PC-9 (cell line): Measurements from ENCODE around the gene MAP2K1. TPM values are rescaled to one million over a fixed set of nuclear protein-coding genes. Genes with fewer than 3 reads are reported as not detected.
A peak's percentile ranks its signal among the peaks of the same experiment; 100 is the strongest.

Source experiments
- BruUV-seq: library from RNA; stranded (reverse); fragments of 400-500 nt; replicated peaks from 2 replicates; lab custom pipeline; 2021; lab: Mats Ljungman, UMichigan
- CTCF ChIA-PET: fragments of 300-600 bp; sonication (Branson Sonifier 250); formaldehyde crosslinking; loops from one replicate; lab custom pipeline; 2022; ENCODE audit warnings: antibody characterized with exemption; lab: Charles Lee
- POLR2A ChIA-PET: fragments of 300-600 bp; sonication (Branson Sonifier 250); formaldehyde crosslinking; loops from one replicate; lab custom pipeline; 2022; ENCODE audit warnings: antibody characterized with exemption; ENCODE audit not compliant: unreplicated experiment; lab: Charles Lee
- DNase-seq, 2 experiments: peaks; one replicate each; pipeline versions ENCODE4 v3.0.0 to v3.0.0-alpha.2; 2015 to 2022; ENCODE audit warnings: mixed read lengths in 1 of 2
- H2AFZ ChIP-seq: fragments of 200-600 bp; sonication (generic); 2 replicates; pipeline ENCODE4 v1.8.1; 2017; ENCODE audit warnings: antibody characterized with exemption
- H3F3A ChIP-seq: fragments of 200-600 bp; sonication (generic); 2 replicates; pipeline ENCODE4 v1.8.1; 2017; ENCODE audit warnings: antibody characterized with exemption, mild to moderate bottlenecking, low read depth; ENCODE audit not compliant: insufficient read depth
- H3K27ac ChIP-seq: fragments of 200-600 bp; sonication (generic); 2 replicates; pipeline ENCODE4 v1.6.1; 2016; ENCODE audit warnings: mixed run types
- H3K27me3 ChIP-seq: fragments of 200-600 bp; sonication (generic); 2 replicates; pipeline ENCODE4 v1.6.1; 2016; ENCODE audit warnings: low read depth, mixed run types; ENCODE audit not compliant: insufficient read depth
- H3K36me3 ChIP-seq: fragments of 200-600 bp; sonication (generic); 2 replicates; pipeline ENCODE4 v1.6.1; 2016; ENCODE audit warnings: low read depth, mixed run types
- H3K4me1 ChIP-seq: fragments of 200-600 bp; sonication (generic); replicated peaks from 2 replicates; pipeline ENCODE4 v1.6.1; 2016; ENCODE audit warnings: mixed run types; ENCODE audit not compliant: insufficient read depth
- H3K4me2 ChIP-seq: fragments of 200-600 bp; sonication (generic); 2 replicates; pipeline ENCODE4 v1.6.1; 2017; ENCODE audit warnings: mixed run types
- H3K4me3 ChIP-seq: fragments of 200-600 bp; sonication (generic); 2 replicates; pipeline ENCODE4 v1.6.1; 2016; ENCODE audit warnings: mixed run types
- H3K79me2 ChIP-seq: fragments of 200-600 bp; sonication (generic); 2 replicates; pipeline ENCODE4 v1.6.1; 2017; ENCODE audit warnings: low read depth, mixed run types
- H3K9me2 ChIP-seq: fragments of 200-600 bp; sonication (generic); 2 replicates; pipeline ENCODE4 v1.8.1; 2017; ENCODE audit warnings: mild to moderate bottlenecking; ENCODE audit not compliant: insufficient read depth
- H3K9me3 ChIP-seq: fragments of 200-600 bp; sonication (generic); 2 replicates; pipeline ENCODE4 v1.8.1; 2016; ENCODE audit warnings: low read depth; ENCODE audit not compliant: insufficient read depth
- H4K20me1 ChIP-seq: fragments of 200-600 bp; sonication (generic); 2 replicates; pipeline ENCODE4 v1.8.1; 2017; ENCODE audit not compliant: insufficient read depth
- EZH2 ChIP-seq: fragments of 200-600 bp; sonication (generic); IDR thresholded peaks from 2 replicates; pipeline ENCODE4 v1.8.0; 2017; ENCODE audit warnings: antibody characterized with exemption, low read depth
- intact Hi-C: fragments of 100-400 bp; cut with micrococcal nuclease; formaldehyde crosslinking; loops from one replicate; pipeline ENCODE4 v1.10.0; 2022; ENCODE audit not compliant: unreplicated experiment
- total RNA-seq: library from RNA; stranded (reverse); gene quantifications from 2 replicates; pipeline ENCODE4 v1.2.3, GENCODE V29; 2021
- TF ChIP-seq, protein P1 (sequence below): fragments of 200-600 bp; sonication (generic); conservative IDR thresholded peaks from 2 replicates; pipeline ENCODE4 v1.6.1; 2017; ENCODE audit warnings: mixed run types, antibody characterized with exemption, mild to moderate bottlenecking, moderate library complexity

The MAP2K1 gene
- total RNA-seq, 1 experiment from 2014 or later, result 78.6 TPM

DNA sequence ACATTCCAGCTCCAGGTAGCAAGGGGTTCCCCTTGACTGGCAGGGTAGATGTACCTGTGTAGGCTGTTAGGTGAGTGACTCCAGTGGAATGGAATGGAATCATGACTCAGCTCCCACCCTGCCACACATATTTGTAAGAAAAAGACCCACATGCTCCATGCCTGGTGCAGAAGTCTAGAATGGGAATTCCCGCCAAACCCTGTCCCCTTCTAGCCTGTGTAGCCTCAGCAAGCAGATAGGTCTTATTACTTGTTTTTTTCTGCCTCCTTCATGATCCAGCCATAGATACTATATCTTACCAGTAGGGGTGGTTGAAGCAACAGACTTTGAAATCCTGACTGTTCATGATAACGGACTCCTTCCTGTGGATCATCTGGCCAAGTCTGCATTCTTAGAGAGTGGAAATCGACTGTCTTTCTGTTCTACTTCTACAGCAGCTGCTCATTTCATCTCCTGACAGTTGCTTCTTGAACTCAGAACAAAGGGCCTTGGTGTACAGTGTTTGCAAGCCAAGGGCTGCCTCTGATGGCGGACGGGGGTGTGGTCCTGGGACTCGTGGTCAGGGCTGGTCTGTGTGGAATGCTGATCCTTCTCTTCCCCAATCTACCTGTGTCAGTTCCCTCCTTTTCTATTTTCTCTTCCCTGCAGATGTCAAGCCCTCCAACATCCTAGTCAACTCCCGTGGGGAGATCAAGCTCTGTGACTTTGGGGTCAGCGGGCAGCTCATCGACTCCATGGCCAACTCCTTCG is 94.6 kb downstream of the MAP2K1 start:
- no peaks in the 10 kb centered on the region for H3K79me2 ChIP-seq
- no peak overlapping the region for H3K4me3 ChIP-seq
- TF ChIP-seq, protein P1, sequence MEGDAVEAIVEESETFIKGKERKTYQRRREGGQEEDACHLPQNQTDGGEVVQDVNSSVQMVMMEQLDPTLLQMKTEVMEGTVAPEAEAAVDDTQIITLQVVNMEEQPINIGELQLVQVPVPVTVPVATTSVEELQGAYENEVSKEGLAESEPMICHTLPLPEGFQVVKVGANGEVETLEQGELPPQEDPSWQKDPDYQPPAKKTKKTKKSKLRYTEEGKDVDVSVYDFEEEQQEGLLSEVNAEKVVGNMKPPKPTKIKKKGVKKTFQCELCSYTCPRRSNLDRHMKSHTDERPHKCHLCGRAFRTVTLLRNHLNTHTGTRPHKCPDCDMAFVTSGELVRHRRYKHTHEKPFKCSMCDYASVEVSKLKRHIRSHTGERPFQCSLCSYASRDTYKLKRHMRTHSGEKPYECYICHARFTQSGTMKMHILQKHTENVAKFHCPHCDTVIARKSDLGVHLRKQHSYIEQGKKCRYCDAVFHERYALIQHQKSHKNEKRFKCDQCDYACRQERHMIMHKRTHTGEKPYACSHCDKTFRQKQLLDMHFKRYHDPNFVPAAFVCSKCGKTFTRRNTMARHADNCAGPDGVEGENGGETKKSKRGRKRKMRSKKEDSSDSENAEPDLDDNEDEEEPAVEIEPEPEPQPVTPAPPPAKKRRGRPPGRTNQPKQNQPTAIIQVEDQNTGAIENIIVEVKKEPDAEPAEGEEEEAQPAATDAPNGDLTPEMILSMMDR, result no peak
- TF ChIP-seq EZH2, result no peak
- ChIA-PET CTCF (no interaction called here), POLR2A (interaction anchor here (0.5 kb wide), 3 partner anchors 19 to 541 kb away, joined by 3 to 4 read pairs (median 4); no protein-coding TSS in a partner anchor)
- no peaks in the 10 kb centered on the region for H4K20me1 ChIP-seq
- no peaks in the 10 kb centered on the region for H3K9me2 ChIP-seq
- no peak overlapping the region for H2AFZ ChIP-seq
- H3K9me3 ChIP-seq, result no peaks in the 10 kb centered on the region
- H3K27ac ChIP-seq, result peak overlapping the region; percentile 47
- no peaks in the 10 kb centered on the region for H3K36me3 ChIP-seq
- BruUV-seq, result no TSS peak
- DNase-seq, result peak; percentile 68 to 86
- peaks cover 47% of the 10 kb centered on the region for H3K4me1 ChIP-seq
- H3K4me2 ChIP-seq, result peak overlapping the region; percentile 47
- intact Hi-C loops, result loop anchor here (1.0 kb wide), 1 partner anchor 21 kb away; no protein-coding TSS in a partner anchor
- H3F3A ChIP-seq, result peaks cover 43% of the 10 kb centered on the region; the same call in 1 of the 2 replicates
- no peaks in the 10 kb centered on the region for H3K27me3 ChIP-seq

DNA sequence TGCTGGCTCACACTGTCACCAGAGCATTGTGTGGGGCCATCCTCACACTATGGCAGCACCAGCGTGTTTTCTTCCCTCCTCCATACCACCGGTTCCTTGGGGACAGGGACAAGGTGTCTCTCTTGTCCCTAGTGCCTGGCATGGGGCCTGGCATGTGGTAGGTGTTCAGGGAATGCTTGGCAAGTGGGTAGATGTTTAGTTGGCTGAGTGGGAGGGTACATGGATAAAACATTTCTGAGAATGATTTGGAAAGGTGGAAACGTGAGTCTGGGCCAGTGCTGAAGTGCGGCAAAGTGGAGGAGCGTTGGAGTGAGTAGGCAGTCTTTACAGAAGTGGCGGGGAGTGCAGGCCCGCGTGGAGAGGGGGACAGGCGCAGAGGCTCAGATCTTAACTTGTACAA is 95.8 kb downstream of the MAP2K1 start:
- intact Hi-C loops, result loop anchor here (2.0 kb wide), 1 partner anchor 118 kb away; no protein-coding TSS in a partner anchor
- H3K4me2 ChIP-seq, result peak overlapping the region; percentile 46; the same call in 1 of the 2 replicates
- H3K27ac ChIP-seq, result peak overlapping the region; percentile 72
- POLR2A ChIA-PET, result interaction anchor here (0.7 to 1.3 kb wide), 2 partner anchors 9 to 21 kb away, joined by 3 to 5 read pairs; no protein-coding TSS in a partner anchor
- peaks cover 43% of the 10 kb centered on the region; the same call in 1 of the 2 replicates for H3F3A ChIP-seq
- no peaks in the 10 kb centered on the region for H3K9me3 ChIP-seq
- H3K4me3 ChIP-seq, result no peak overlapping the region
- CTCF ChIA-PET, result no interaction called here
- no peaks in the 10 kb centered on the region for H3K9me2 ChIP-seq
- H3K4me1 ChIP-seq, result peaks cover 47% of the 10 kb centered on the region
- H4K20me1 ChIP-seq, result no peaks in the 10 kb centered on the region
- no peaks in the 10 kb centered on the region for H3K27me3 ChIP-seq
- H3K79me2 ChIP-seq, result no peaks in the 10 kb centered on the region
- no TSS peak for BruUV-seq
- no peak for DNase-seq
- TF ChIP-seq, protein P1, result no peak
- TF ChIP-seq EZH2, result no peak
- no peaks in the 10 kb centered on the region for H3K36me3 ChIP-seq
- H2AFZ ChIP-seq, result no peak overlapping the region

DNA sequence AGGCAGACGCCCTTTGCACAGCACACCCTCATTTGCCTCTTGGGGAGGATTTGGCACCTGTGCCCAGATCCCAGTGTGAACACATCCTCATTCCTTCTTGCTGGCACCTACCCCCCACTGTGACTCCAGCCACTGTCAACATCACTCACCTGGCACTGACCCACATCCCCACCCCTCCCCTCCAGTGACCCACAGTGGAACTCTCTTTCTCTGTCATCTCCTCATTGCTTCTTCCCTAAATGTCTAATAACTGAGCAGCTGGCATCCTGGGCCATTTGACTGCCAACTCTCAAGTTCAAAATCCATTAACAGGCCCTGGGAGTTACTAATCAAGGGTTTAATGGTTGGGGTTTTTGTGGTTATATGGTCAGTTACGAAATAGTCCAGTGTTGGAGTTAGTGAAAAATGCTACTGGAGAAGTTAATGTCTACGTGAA is 96.4 kb downstream of the MAP2K1 start:
- H3K79me2 ChIP-seq, result no peaks in the 10 kb centered on the region
- ChIA-PET POLR2A (interaction anchor here (1.3 kb wide), 1 partner anchor 21 kb away, joined by 5 read pairs; no protein-coding TSS in a partner anchor), CTCF (no interaction called here)
- intact Hi-C loops, result loop anchor here (1.0 to 2.0 kb wide), 4 partner anchors 11 to 118 kb away; partner anchors contain the start of genes MAP2K1 and SNAPC5
- H3K27me3 ChIP-seq, result no peaks in the 10 kb centered on the region
- H3K4me3 ChIP-seq, result no peak overlapping the region
- H3K4me2 ChIP-seq, result peak overlapping the region; percentile 46; the same call in 1 of the 2 replicates
- H3K9me2 ChIP-seq, result no peaks in the 10 kb centered on the region
- no TSS peak for BruUV-seq
- peak; percentile 89 to 94 for DNase-seq
- peaks cover 47% of the 10 kb centered on the region for H3K4me1 ChIP-seq
- no peaks in the 10 kb centered on the region for H3K36me3 ChIP-seq
- no peaks in the 10 kb centered on the region for H3K9me3 ChIP-seq
- H4K20me1 ChIP-seq, result no peaks in the 10 kb centered on the region
- H3F3A ChIP-seq, result peaks cover 43% of the 10 kb centered on the region; the same call in 1 of the 2 replicates
- TF ChIP-seq EZH2, result no peak
- TF ChIP-seq, protein P1, result no peak
- no peak overlapping the region for H2AFZ ChIP-seq
- H3K27ac ChIP-seq, result peak overlapping the region; percentile 72
